Measurements from ENCODE around the gene GALM.

The GALM gene

GRCh38 chr2:38737000-38737698 is 71.2 kb downstream of the GALM start:
- DNase-seq, result peak in 3 of 56 donors; percentile 6 to 23 (median 23)

DNA sequence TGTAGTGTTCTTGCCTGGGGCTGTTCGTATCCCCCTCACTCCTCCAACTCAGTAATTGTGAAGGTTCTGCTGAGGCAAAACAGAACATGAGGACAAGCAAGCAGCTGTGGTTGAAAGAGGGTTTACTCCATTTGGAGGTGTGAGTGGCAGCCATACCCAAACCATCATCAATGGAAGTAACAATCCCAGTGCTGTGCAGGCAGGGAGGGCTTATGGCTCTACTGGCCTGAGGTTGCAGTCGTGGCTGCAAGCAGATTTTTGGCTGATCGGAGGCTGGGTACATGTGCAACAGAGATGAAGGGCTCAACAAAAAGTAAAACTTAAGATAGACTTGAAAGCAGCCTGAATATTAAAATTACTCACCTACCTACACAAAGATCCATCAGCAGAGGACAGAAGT is 72.0 kb downstream of the GALM start:
- no peak for DNase-seq

DNA sequence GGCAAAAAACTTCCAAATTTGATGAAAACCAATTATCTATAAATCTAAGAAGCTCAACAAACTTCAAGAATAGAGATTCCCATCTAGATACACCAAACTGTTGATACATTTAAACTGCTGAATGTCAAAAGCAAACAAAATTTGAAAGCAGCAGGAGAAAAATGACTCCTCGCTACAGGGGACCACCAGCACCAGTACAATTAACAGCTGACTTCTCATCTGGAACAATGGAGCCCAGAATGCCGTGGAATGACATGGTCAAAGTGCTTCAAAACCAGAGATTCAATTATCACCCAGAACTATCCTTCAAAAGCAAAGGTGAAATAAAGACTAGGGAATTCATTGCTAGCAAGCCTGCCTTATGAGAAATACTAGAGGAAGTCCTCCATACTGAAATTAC is 73.6 kb downstream of the GALM start:
- no peak for DNase-seq

GRCh38 chr2:38740851-38741731 is 75.2 kb downstream of the GALM start:
- no peak for DNase-seq

GRCh38 chr2:38742797-38743559 is 77.1 kb downstream of the GALM start:
- DNase-seq, result no peak

DNA sequence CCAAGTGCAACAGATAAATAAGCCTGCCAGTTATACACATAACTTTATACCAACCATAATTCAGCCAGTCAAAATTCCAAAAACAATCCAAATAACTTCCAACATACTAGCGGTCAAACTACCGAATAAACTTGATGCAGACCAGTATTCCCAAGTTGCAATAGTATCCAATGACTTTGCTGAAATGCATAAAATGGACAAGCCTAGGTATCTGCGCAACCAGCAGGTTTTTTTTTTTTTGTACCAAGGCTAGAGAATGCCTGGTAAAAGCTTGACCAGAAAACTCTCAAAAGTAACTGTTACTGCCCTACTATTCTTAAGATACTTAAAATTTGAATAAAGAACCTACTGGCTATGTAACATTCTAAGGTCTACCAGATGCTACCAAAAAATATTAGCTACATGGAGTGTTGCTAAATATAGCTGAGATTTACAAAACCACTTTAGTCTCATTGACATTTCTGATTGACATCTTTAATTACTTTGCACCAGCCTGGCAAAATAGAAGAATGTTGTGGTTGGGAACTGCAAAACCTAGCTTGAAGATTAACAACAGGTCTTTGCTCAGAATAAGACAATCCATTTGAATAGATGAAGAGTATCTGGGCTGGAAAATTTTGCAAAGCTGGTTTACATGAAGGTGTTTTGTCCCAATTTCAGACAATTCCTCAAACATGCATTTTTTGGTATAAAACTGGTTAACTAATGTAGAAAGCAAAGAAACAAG is 77.9 kb downstream of the GALM start:
- DNase-seq, result no peak

DNA sequence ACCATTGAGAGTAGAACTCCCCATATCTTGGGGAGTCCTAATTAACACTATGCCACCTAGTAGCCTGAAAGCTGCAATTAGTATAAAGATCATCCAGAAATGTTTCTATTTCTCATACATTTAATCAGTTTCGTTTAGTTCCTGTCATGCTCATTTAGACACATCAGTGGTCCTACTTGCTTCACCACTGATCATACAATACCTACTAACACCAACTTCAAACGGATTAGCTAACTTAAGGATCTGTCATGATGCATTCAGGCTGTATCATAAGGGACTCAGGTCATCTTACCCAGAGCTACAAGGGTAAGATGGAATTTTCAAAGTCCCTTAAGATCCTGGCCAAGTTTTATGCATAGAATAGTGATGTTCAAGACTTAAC is 78.5 kb downstream of the GALM start:
- no peak for DNase-seq

GRCh38 chr2:38745267-38745666 is 79.4 kb downstream of the GALM start:
- no peak for DNase-seq

GRCh38 chr2:38747007-38747424 is 81.1 kb downstream of the GALM start:
- no peak for DNase-seq

DNA sequence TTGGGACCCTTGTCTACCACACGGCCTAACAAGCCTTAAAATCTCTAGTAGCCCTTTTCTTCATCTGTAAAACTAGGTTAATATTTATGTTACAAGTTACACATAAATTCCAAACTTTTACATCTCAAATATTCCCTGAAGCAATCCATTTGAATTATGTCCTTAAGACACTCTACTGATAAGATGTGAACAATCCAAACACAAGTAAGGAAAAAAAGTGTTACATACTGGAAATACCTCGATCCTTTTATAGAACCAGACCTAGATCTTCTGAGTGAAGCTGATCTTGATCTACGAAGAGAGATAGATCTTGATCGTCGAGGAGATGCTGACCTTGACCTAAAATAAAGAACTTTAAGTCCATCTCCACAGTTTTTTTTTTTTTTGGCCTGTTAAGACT is 81.9 kb downstream of the GALM start:
- no peak for DNase-seq

DNA sequence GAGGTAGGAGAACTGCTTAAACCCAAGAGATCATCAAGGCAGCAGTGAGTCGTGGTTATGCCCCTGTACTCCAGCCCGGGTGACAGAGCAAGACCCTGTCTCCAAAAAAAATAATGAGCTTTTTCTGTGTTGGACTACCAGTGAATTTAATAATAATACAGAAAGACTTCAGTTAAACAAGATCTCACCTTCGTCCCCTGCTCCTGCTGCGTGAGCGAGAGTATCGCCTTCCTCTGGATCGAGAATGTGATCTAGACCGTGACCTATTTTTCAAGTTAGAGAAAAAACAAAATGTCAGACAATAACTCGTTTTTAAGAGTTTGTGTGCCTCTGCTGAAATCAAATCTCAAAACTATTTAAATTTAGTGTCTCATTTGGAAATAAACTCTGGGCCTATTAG is 82.5 kb downstream of the GALM start:
- DNase-seq, result no peak

- DNase-seq, result no peak
These were observed 83.3 kb downstream of the GALM start for GRCh38 chr2:38748943-38749804.

DNA sequence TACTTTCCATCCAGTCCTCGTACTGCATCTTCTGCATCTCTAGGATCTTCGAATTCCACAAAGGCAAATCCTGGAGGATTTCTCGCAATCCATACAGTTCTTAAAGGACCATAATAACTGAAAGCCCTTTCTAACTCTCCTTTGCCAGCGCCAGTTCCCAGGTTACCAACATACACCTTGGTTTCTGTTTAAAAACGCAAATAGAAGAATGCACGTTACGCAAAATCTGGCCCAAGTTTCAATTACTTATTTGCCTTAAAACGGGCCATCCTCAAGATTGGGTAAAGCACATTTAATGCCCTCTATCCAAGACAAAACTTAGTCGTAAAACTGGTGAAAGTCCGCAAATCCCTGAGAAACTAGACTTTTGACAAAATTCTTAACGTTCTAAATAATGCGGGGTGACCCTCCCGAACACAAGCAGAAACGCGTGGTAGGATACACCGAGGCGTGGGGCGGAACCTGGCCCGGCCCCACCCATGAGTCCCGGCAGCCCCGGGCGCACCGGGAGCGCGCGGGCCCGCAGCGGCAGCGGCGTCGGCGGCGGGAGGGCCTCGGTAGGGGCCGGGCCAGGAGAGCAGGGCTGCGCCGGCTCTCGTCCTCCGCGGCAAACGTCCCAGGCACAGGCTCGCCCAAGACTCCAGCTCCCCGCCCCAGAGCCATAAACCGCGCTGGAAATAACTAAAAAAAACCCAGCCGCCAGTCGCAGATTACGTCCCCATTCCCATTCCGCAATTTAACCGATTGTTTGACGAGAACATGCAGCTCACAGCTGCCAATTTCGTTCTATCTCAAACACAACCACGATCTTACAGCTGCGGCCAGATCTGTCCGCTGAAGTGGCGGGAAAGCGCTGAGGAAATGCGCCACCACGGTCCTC is 84.3 kb downstream of the GALM start:
- peak in 27 of 56 donors; percentile 14 to 68 (median 44) for DNase-seq

DNA sequence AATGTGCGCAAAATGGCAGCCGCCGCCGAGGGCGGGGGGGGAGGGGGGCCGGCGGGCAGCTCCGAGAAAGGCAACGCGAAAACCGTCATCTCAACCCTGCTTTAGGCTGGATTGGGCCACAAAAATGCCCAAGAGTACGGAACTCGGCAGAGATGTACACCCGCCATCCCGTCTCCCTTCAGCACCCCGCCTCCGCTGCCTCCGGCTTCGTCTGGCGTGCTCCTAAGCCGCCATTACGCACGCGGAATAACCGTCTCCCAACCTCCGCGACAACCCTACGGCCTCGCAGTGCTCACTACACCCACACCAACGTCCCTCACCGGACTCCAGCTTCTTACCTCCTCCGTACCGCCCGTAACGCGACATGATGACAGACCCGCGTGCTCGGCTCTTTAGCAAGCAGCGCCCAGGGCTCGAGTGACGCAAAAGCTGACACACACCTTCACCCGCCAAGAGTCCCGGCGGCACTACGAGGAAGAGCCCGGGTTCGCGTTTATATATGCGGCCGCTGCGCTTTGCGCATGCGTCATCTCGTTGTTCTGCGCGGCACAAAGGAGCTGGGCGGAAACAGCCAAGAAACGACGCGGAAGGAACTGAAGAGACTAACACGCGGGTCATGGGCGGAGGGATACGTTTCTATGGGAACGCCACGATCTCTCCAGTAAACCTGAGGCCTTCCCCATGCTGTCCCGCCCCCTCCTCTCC is 85.1 kb downstream of the GALM start, which contains the start of gene SRSF7:
Gene SRSF7, minus strand, starts transcription at position 471 of the 705 bp plus-strand sequence. Its CDS starts 105 bp downstream, at position 366.
- peak; percentile 83 to 98 (median 94) for DNase-seq

GRCh38 chr2:38751596-38752410 is 85.9 kb downstream of the GALM start:
- DNase-seq, result peak in 4 of 56 donors; percentile 35 to 61 (median 46)

- no peak for DNase-seq
These were observed 88.1 kb downstream of the GALM start for GRCh38 chr2:38754049-38754448.

GRCh38 chr2:38754506-38754905 is 88.6 kb downstream of the GALM start:
- DNase-seq, result no peak
